Measurements from ENCODE around the gene CCDC195.

The CCDC195 gene

GRCh38 chr2:224711859-224712665 lies 4.1 kb downstream of the CCDC195 start:
- Histone ChIP-seq H3K9me3 (ENCODE audit: low read length) (no peaks in the 10 kb centered on the region), H3K4me1 (ENCODE audit: insufficient read depth, low read length, severe bottlenecking) (no peaks in the 10 kb centered on the region), H2AFZ (ENCODE audit: low read length) (no peak overlapping the region), H4K20me1 (ENCODE audit: insufficient read depth, low read length) (no peaks in the 10 kb centered on the region), H3F3A (ENCODE audit: insufficient read depth, low read length) (no peaks in the 10 kb centered on the region), H3K27me3 (ENCODE audit: insufficient read depth, low read length) (no peaks in the 10 kb centered on the region), H3K36me3 (ENCODE audit: insufficient read depth, low read length) (no peaks in the 10 kb centered on the region), H3K27ac (ENCODE audit: low read depth, low read length, poor library complexity, severe bottlenecking) (no peak overlapping the region), H3K79me2 (ENCODE audit: insufficient read depth, low read length) (no peaks in the 10 kb centered on the region), H3K4me3 (ENCODE audit: low read depth, low read length, poor library complexity, severe bottlenecking) (no peak overlapping the region), H3K4me2 (ENCODE audit: low read length) (no peak overlapping the region), H3K9me2 (ENCODE audit: low read depth, low read length) (no peaks in the 10 kb centered on the region), H3K9ac (ENCODE audit: low read length) (no peak overlapping the region)
- TF ChIP-seq CTCF (IDR thresholded peaks at IDR 0.05; ENCODE audit: low read length) (no peak), EZH2 (IDR thresholded peaks at IDR 0.05; ENCODE audit: borderline replicate concordance, low read length) (no peak)

GRCh38 chr2:224711381-224711780 lies 4.8 kb downstream of the CCDC195 start:
- TF ChIP-seq EZH2 (IDR thresholded peaks at IDR 0.05; ENCODE audit: borderline replicate concordance, low read length) (no peak), CTCF (IDR thresholded peaks at IDR 0.05; ENCODE audit: low read length) (no peak)
- H3K4me1 ChIP-seq (ENCODE audit: insufficient read depth, low read length, severe bottlenecking), result no peaks in the 10 kb centered on the region
- no peak overlapping the region for H3K4me3 ChIP-seq (ENCODE audit: low read depth, low read length, poor library complexity, severe bottlenecking)
- H3K36me3 ChIP-seq (ENCODE audit: insufficient read depth, low read length), result no peaks in the 10 kb centered on the region
- no peaks in the 10 kb centered on the region for H3K27me3 ChIP-seq (ENCODE audit: insufficient read depth, low read length)
- H2AFZ ChIP-seq (ENCODE audit: low read length), result no peak overlapping the region
- H3K4me2 ChIP-seq (ENCODE audit: low read length), result no peak overlapping the region
- H3F3A ChIP-seq (ENCODE audit: insufficient read depth, low read length), result no peaks in the 10 kb centered on the region
- no peaks in the 10 kb centered on the region for H4K20me1 ChIP-seq (ENCODE audit: insufficient read depth, low read length)
- no peaks in the 10 kb centered on the region for H3K9me2 ChIP-seq (ENCODE audit: low read depth, low read length)
- no peaks in the 10 kb centered on the region for H3K9me3 ChIP-seq (ENCODE audit: low read length)
- H3K79me2 ChIP-seq (ENCODE audit: insufficient read depth, low read length), result no peaks in the 10 kb centered on the region
- no peak overlapping the region for H3K27ac ChIP-seq (ENCODE audit: low read depth, low read length, poor library complexity, severe bottlenecking)
- no peak overlapping the region for H3K9ac ChIP-seq (ENCODE audit: low read length)

GRCh38 chr2:224709301-224709700 lies 6.9 kb downstream of the CCDC195 start:
- Histone ChIP-seq H3K27ac (ENCODE audit: low read depth, low read length, poor library complexity, severe bottlenecking) (no peak overlapping the region), H3K27me3 (ENCODE audit: insufficient read depth, low read length) (no peaks in the 10 kb centered on the region), H2AFZ (ENCODE audit: low read length) (no peak overlapping the region), H3K4me2 (ENCODE audit: low read length) (no peak overlapping the region), H3K4me1 (ENCODE audit: insufficient read depth, low read length, severe bottlenecking) (no peaks in the 10 kb centered on the region), H3K36me3 (ENCODE audit: insufficient read depth, low read length) (no peaks in the 10 kb centered on the region), H3K9ac (ENCODE audit: low read length) (no peak overlapping the region), H3K9me3 (ENCODE audit: low read length) (no peaks in the 10 kb centered on the region), H4K20me1 (ENCODE audit: insufficient read depth, low read length) (no peaks in the 10 kb centered on the region), H3K9me2 (ENCODE audit: low read depth, low read length) (no peaks in the 10 kb centered on the region), H3K4me3 (ENCODE audit: low read depth, low read length, poor library complexity, severe bottlenecking) (no peak overlapping the region), H3F3A (ENCODE audit: insufficient read depth, low read length) (no peaks in the 10 kb centered on the region), H3K79me2 (ENCODE audit: insufficient read depth, low read length) (no peaks in the 10 kb centered on the region)
- no peak for TF ChIP-seq EZH2 (IDR thresholded peaks at IDR 0.05; ENCODE audit: borderline replicate concordance, low read length)
- no peak for TF ChIP-seq CTCF (IDR thresholded peaks at IDR 0.05; ENCODE audit: low read length)

Data from OCI-LY1 (cell line).